Astrocyte of the cerebellum (primary cell): ENCODE measurements around the gene DOLK.
A peak's percentile ranks its signal among the peaks of the same experiment; 100 is the strongest.
"Not testable (repeated sequence)": the region's sequence is repeated elsewhere in the genome, so short reads cannot be mapped to it uniquely, and the experiment has no call there.

Experiments
- DNase-seq: peaks from one replicate; pipeline ENCODE4 v3.0.0-alpha.2; 2011; ENCODE audit warnings: low read depth
- H3K4me3 ChIP-seq: 2 replicates; pipeline ENCODE4 v1.5.1; 2011; ENCODE audit warnings: mild to moderate bottlenecking, low read depth, low read length, moderate library complexity
- CTCF ChIP-seq: IDR thresholded peaks from 2 replicates; pipeline ENCODE4 v1.5.1; 2012; ENCODE audit warnings: low read length, low read depth, moderate library complexity, mild to moderate bottlenecking; ENCODE audit errors: missing control alignments
- in situ Hi-C: cut with HindIII; loops from 2 replicates; pipeline ENCODE4 v1.10.0; 2017; ENCODE audit warnings: low sequenced_read_pairs

The DOLK gene

GRCh38 chr9:128979111-128979510, 31.7 kb upstream of the DOLK start:
- TF ChIP-seq CTCF, result no peak
- in situ Hi-C loops, result no loop called here
- H3K4me3 ChIP-seq, result no peak overlapping the region
- DNase-seq, result no peak

GRCh38 chr9:128972956-128973355, 25.6 kb upstream of the DOLK start:
- DNase-seq, result peak; percentile 47
- no peak for TF ChIP-seq CTCF
- no peak overlapping the region for H3K4me3 ChIP-seq
- in situ Hi-C loops, result no loop called here

GRCh38 chr9:128969491-128969890, 22.1 kb upstream of the DOLK start:
- TF ChIP-seq CTCF, result no peak
- DNase-seq, result no peak
- in situ Hi-C loops, result no loop called here
- H3K4me3 ChIP-seq, result no peak overlapping the region

GRCh38 chr9:128961403-128961802, 14.0 kb upstream of the DOLK start:
- in situ Hi-C loops, H3K4me3 ChIP-seq, DNase-seq: not testable (repeated sequence)

- DNase-seq, result no peak
- H3K4me3 ChIP-seq, result peak overlapping the region; percentile 82
- in situ Hi-C loops, result no loop called here
- TF ChIP-seq CTCF, result no peak
These were observed 201 bp downstream of the DOLK start for GRCh38 chr9:128947277-128947526.

- no peak for DNase-seq
- TF ChIP-seq CTCF, result no peak
- in situ Hi-C loops, result no loop called here
- H3K4me3 ChIP-seq, result peak overlapping the region; percentile 82
These were observed 679 bp downstream of the DOLK start for GRCh38 chr9:128946571-128947276.

- no peak overlapping the region for H3K4me3 ChIP-seq
- in situ Hi-C loops, result no loop called here
- TF ChIP-seq CTCF, result no peak
- DNase-seq, result no peak
These were observed 1.5 kb downstream of the DOLK start for GRCh38 chr9:128945798-128946501.

- in situ Hi-C loops, result not testable (repeated sequence)
These were observed 2.4 kb downstream of the DOLK start for GRCh38 chr9:128944966-128945365.

More at GRCh38 chr9:128944966-128945365, 2.4 kb downstream of the DOLK start:
- not testable (repeated sequence) for DNase-seq, H3K4me3 ChIP-seq
